OCI-LY1 (cell line): ENCODE measurements around the gene PAEP.
"Not testable (repeated sequence)": the region's sequence is repeated elsewhere in the genome, so short reads cannot be mapped to it uniquely, and the experiment has no call there.

Experiments used
- CTCF ChIP-seq: fragments of 200-600 bp; sonication (generic), shearing (Covaris generic); IDR thresholded peaks from 2 replicates; pipeline ENCODE4 v1.5.1; 2017; ENCODE audit warnings: mild to moderate bottlenecking, antibody characterized with exemption, low read length, moderate library complexity, mixed read lengths
- EZH2 ChIP-seq: fragments of 200-600 bp; sonication (generic), shearing (Covaris generic); IDR thresholded peaks from 2 replicates; pipeline ENCODE4 v1.8.0; 2017; ENCODE audit warnings: borderline replicate concordance, mixed run types, mild to moderate bottlenecking, antibody characterized with exemption, low read length, moderate library complexity, mixed read lengths

- not testable (repeated sequence) for TF ChIP-seq CTCF, EZH2
Measured at GRCh38 chr9:135513906-135514305, 47.6 kb upstream of the PAEP start.
